HG03025 (cell line): ENCODE data around the gene WDR74.

Source experiments
- ATAC-seq: cut with Tn5 transposase; IDR thresholded peaks from one replicate; pipeline ENCODE4 v1.9.1; 2021; ENCODE audit warnings: mild to moderate bottlenecking, moderate library complexity; ENCODE audit not compliant: unreplicated experiment, low FRiP score

WDR74 gene

GRCh38 chr11:62801071-62801470 lies 38.3 kb downstream of the WDR74 start:
- no peak for ATAC-seq

DNA sequence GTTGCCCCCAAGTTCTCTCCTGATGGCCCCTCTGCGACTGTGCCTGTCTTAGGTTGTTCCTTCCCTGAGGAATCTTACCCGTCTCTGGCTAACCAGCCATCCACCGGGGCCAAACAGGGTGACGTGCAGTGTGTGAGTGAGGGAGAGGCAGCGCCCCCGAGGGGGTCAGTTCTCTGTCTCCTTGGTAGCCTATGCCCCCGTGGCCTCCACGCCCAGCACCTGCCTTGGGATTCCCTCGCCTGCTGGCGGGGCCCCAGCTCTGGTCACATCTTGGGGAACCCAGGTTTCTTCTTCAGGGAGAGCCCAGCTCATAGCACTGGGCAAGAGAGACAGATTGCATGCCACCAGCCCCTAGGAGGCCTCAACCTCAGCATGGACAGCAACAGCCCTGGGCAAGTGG lies 39.9 kb downstream of the WDR74 start:
- no peak for ATAC-seq

DNA sequence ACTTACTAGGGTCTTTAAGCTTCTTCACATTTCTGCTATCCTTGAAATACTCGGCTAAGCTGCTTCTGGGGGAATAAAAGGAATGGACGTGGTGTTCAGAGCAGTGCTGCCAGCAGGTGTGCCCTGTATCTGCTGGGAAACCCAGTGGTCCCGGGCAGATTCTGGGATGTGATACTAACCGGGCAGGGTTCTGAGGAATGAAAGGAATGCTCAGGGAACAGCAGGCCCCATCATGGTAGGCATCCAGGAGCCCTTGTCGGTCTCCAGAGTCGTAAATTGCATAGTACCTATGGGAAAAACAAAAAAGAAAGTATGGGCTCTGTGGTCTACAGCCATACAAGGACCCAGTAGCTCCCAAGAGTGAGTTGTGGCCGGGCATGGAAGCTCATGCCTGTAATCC lies 43.1 kb downstream of the WDR74 start:
- ATAC-seq = no peak

DNA sequence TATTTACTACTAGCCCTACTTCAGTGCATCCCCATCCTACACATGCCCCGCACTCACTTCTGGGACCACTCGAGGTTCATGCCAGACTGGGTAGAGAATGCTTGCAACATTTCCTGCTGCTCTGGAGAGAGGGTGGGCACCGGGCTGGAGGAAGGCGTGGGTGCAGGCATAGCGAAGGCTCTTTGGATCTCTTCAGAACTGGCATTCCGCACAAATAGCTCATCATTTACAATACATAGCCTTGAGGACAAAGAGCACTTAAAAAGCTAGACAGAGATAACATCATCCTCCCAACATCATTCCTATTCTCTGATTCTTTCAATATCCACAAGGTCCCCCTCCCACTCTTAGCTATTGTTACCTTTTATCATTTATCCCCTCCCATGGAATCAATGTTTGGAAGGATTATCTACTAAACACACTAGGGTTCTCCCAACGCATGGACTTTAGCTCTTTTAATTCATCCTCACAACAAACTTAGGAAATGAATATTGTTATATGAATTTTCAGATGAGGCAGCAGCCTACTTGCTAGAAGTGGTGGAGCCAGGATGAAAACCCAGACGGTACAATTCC lies 45.1 kb downstream of the WDR74 start:
- no peak for ATAC-seq

- ATAC-seq = no peak
Observed at GRCh38 chr11:62792202-62792575, 47.2 kb downstream of the WDR74 start.

DNA sequence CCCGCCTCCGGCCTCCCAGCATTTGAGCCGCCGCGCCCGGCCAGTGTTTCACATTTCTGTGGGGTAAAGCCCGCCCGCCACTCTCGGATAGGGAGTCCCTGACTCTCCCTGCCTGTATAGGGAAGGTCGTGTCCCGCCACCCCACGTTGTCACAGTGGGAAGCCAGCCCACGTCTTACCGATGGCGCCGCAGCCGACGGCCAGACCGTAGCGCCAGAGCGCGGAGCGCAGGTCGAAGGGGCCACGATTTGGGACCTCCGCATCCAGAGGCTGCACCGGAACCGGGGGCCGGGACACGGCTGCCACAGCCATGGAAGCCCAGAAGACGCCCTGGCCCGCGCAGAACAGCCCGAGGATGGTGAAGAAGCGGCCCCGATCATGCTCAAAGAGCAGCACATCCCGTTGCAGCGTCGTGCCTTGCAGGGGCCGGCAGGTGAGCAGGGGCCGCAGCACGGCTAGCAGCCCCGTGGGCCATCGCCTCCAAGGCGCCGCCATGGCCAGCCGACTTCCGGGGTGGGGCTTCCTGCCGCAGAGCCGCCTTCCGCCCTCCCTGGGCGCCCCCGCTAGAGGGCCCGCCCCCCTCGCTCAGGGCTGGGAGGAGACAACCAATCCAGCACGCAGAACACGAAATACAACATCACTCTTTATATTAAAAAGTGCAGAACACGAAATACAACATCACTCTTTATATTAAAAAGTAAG lies 47.7 kb downstream of the WDR74 start, which contains the start of gene TMEM223:
TMEM223 (minus strand) TSS at position 506 of the 701 bp plus-strand sequence; CDS start at position 494, 12 bp downstream.
- ATAC-seq = peak; percentile 54

DNA sequence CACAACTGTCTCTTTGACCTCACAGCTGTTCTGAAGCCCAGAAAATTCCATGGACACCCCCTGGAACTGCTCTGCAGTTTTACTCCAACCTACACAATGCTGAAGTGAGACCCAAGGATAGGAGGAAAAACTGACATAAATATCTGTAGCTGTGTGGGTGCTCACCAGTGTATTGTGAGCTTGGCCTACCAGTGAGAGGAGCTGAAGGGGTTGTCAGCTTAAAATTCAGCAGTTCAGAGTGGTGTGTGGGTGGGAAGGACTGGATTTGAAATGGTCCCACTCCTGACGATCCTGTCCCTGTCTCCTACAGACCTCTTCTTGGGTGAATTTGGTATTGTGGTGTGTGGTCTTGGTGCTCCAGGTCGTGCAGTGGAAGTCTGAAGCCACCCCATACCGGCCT lies 49.8 kb downstream of the WDR74 start:
- ATAC-seq = no peak

DNA sequence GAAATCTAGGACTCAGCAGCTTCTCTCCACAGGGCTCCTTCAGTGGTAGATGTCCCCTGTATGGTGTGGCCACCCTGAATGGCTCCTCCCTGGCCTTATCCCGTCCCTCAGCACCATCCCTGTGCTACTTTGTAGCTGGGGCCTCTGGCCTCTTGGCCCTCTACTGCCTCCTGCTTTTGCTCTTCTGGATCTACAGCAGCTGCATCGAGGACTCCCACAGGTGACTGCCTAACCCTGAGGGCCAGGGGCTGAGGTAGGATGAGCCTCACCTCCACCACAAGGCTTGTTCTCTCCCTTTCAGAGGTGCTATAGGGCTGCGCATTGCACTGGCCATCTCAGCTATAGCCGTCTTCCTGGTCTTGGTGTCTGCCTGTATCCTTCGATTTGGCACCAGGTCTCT lies 50.4 kb downstream of the WDR74 start:
- ATAC-seq = no peak

DNA sequence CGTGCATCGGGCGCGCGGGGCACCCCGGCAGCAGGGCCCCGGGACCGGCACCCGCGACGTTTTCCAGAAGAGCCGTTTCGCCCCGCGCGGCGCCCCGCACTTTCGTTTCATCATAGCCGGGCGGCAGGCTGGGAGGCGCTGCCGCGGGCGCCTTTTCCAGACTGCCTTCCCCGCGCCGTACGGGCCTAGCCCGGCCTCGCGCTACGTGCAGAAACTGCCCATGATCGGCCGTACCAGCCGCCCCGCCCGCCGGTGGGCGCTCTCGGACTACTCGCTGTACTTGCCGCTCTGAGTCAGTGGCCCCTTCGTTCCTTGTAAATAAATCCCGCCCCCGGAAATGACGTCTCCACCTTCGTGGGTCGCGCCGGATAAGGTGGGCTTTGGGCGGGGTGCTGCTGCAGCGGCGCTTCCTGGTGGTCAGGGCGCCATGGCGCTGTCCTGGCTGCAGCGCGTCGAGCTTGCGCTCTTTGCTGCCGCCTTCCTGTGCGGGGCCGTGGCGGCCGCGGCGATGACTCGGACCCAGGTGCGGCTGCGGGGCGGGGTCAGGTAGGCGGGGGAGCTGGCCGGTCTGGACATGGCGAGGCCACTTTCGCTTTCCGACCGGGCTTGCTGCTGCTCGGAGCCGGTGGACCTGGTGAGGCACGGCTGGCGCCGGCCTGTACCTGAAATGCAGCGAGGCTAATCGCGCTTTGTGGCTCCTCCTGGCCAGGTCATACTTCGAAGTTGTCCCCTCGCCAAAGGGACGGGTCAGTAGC lies 52.2 kb downstream of the WDR74 start, which contains the start of gene TMEM179B:
TMEM179B (plus strand) TSS at position 398 of the 755 bp plus-strand sequence; CDS start at position 428, 30 bp downstream.
- peak; percentile 63 for ATAC-seq

DNA sequence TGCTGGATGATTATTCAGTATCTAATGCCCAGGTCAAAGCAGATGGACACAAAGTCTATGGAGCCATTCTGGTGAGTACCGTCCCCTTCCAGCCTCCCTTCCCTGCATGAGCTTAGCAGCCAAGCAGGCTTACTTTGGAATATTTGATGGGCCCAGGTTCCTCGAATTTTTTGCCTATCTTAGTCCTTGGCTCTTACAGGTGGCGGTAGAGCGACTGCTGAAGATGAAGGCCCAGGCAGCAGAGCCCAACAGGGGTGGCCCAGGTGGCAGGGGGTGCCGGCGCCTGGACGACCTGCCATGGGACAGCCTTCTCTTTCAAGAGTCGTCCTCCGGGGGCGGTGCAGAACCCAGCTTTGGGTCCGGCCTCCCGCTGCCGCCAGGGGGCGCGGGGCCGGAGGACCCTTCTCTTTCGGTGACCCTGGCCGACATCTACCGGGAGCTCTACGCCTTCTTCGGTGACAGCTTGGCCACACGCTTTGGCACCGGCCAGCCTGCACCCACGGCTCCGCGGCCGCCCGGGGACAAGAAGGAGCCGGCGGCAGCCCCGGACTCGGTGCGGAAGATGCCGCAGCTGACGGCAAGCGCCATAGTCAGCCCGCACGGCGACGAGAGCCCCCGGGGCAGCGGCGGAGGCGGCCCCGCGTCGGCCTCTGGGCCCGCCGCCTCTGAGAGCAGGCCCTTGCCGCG lies 52.9 kb downstream of the WDR74 start:
- peak; percentile 52 for ATAC-seq
